ENCODE data around the gene SLC5A5.

- TF ChIP-seq, protein P1, sequence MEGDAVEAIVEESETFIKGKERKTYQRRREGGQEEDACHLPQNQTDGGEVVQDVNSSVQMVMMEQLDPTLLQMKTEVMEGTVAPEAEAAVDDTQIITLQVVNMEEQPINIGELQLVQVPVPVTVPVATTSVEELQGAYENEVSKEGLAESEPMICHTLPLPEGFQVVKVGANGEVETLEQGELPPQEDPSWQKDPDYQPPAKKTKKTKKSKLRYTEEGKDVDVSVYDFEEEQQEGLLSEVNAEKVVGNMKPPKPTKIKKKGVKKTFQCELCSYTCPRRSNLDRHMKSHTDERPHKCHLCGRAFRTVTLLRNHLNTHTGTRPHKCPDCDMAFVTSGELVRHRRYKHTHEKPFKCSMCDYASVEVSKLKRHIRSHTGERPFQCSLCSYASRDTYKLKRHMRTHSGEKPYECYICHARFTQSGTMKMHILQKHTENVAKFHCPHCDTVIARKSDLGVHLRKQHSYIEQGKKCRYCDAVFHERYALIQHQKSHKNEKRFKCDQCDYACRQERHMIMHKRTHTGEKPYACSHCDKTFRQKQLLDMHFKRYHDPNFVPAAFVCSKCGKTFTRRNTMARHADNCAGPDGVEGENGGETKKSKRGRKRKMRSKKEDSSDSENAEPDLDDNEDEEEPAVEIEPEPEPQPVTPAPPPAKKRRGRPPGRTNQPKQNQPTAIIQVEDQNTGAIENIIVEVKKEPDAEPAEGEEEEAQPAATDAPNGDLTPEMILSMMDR (IDR thresholded peaks at IDR 0.05) = no peak
- no peak for TF ChIP-seq POLR2A (IDR thresholded peaks at IDR 0.05)
Observed at GRCh38 chr19:17843292-17843827, 28.4 kb upstream of the SLC5A5 start.
